ENCODE measurements around the gene NEDD1. TPM values are rescaled to one million over a fixed set of nuclear protein-coding genes. Genes with fewer than 3 reads are reported as not detected.

Gene NEDD1, protein sequence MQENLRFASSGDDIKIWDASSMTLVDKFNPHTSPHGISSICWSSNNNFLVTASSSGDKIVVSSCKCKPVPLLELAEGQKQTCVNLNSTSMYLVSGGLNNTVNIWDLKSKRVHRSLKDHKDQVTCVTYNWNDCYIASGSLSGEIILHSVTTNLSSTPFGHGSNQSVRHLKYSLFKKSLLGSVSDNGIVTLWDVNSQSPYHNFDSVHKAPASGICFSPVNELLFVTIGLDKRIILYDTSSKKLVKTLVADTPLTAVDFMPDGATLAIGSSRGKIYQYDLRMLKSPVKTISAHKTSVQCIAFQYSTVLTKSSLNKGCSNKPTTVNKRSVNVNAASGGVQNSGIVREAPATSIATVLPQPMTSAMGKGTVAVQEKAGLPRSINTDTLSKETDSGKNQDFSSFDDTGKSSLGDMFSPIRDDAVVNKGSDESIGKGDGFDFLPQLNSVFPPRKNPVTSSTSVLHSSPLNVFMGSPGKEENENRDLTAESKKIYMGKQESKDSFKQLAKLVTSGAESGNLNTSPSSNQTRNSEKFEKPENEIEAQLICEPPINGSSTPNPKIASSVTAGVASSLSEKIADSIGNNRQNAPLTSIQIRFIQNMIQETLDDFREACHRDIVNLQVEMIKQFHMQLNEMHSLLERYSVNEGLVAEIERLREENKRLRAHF
- 23.7 to 25.1 TPM (median 23.7 TPM) in 3 replicates for total RNA-seq

- TF ChIP-seq, protein P1, sequence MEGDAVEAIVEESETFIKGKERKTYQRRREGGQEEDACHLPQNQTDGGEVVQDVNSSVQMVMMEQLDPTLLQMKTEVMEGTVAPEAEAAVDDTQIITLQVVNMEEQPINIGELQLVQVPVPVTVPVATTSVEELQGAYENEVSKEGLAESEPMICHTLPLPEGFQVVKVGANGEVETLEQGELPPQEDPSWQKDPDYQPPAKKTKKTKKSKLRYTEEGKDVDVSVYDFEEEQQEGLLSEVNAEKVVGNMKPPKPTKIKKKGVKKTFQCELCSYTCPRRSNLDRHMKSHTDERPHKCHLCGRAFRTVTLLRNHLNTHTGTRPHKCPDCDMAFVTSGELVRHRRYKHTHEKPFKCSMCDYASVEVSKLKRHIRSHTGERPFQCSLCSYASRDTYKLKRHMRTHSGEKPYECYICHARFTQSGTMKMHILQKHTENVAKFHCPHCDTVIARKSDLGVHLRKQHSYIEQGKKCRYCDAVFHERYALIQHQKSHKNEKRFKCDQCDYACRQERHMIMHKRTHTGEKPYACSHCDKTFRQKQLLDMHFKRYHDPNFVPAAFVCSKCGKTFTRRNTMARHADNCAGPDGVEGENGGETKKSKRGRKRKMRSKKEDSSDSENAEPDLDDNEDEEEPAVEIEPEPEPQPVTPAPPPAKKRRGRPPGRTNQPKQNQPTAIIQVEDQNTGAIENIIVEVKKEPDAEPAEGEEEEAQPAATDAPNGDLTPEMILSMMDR (IDR thresholded peaks at IDR 0.05; ENCODE audit: unreplicated experiment) = no peak
- Mint-ChIP-seq H3K27me3 (ENCODE audit: low read depth) (peaks cover 3% of the 10 kb centered on the region), H3K4me3 (peak within 1 kb of the TSS; percentile 87), H3K4me1 (peaks cover 30% of the 10 kb centered on the region), H3K27ac (peak within 1 kb of the TSS; percentile 90), H3K9me3 (peaks cover 6% of the 10 kb centered on the region), H3K36me3 (no peaks in the 10 kb centered on the region)
- DNase-seq (ENCODE audit: low spot score in 2 of 2, unreplicated experiment in 2 of 2) = peak; percentile 51 to 83
Observed at GRCh38 chr12:96906849-96907670, at the start of gene NEDD1. Gene NEDD1 (plus strand): TSS chr12:96907257. CDS start chr12:96909760, 2,503 bp downstream.

GRCh38 chr12:96858162-96858561, 48.9 kb upstream of the NEDD1 start:
- no peak overlapping the region for H3K4me3 Mint-ChIP-seq
- H3K27me3 Mint-ChIP-seq (ENCODE audit: low read depth) = peaks cover 14% of the 10 kb centered on the region
- DNase-seq (ENCODE audit: low spot score in 2 of 2, unreplicated experiment in 2 of 2) = no peak
- H3K36me3 Mint-ChIP-seq = peaks cover 2% of the 10 kb centered on the region
- H3K27ac Mint-ChIP-seq = no peak overlapping the region
- TF ChIP-seq, protein P1 (IDR thresholded peaks at IDR 0.05; ENCODE audit: unreplicated experiment) = no peak
- peaks cover 14% of the 10 kb centered on the region for H3K9me3 Mint-ChIP-seq
- peaks cover 5% of the 10 kb centered on the region for H3K4me1 Mint-ChIP-seq

GRCh38 chr12:96861656-96862055, 45.4 kb upstream of the NEDD1 start:
- Mint-ChIP-seq H3K27me3 (ENCODE audit: low read depth) (peaks cover 9% of the 10 kb centered on the region), H3K27ac (no peak overlapping the region), H3K4me3 (no peak overlapping the region), H3K9me3 (peaks cover 14% of the 10 kb centered on the region), H3K4me1 (peaks cover 5% of the 10 kb centered on the region), H3K36me3 (peaks cover 2% of the 10 kb centered on the region)
- no peak for DNase-seq (ENCODE audit: low spot score in 2 of 2, unreplicated experiment in 2 of 2)
- TF ChIP-seq, protein P1 (IDR thresholded peaks at IDR 0.05; ENCODE audit: unreplicated experiment) = no peak

GRCh38 chr12:96862326-96862725, 44.7 kb upstream of the NEDD1 start:
- no peak for DNase-seq (ENCODE audit: low spot score in 2 of 2, unreplicated experiment in 2 of 2)
- Mint-ChIP-seq H3K4me1 (peaks cover 5% of the 10 kb centered on the region), H3K9me3 (peaks cover 12% of the 10 kb centered on the region), H3K27ac (no peak overlapping the region), H3K27me3 (ENCODE audit: low read depth) (peaks cover 7% of the 10 kb centered on the region), H3K36me3 (peaks cover 2% of the 10 kb centered on the region), H3K4me3 (no peak overlapping the region)
- TF ChIP-seq, protein P1 (IDR thresholded peaks at IDR 0.05; ENCODE audit: unreplicated experiment) = no peak

GRCh38 chr12:96864335-96864734, 42.7 kb upstream of the NEDD1 start:
- H3K27ac Mint-ChIP-seq = no peak overlapping the region
- no peaks in the 10 kb centered on the region for H3K9me3 Mint-ChIP-seq
- H3K4me1 Mint-ChIP-seq = peaks cover 5% of the 10 kb centered on the region
- TF ChIP-seq, protein P1 (IDR thresholded peaks at IDR 0.05; ENCODE audit: unreplicated experiment) = no peak
- no peak overlapping the region for H3K4me3 Mint-ChIP-seq
- no peaks in the 10 kb centered on the region for H3K27me3 Mint-ChIP-seq (ENCODE audit: low read depth)
- DNase-seq (ENCODE audit: low spot score in 2 of 2, unreplicated experiment in 2 of 2) = no peak
- no peaks in the 10 kb centered on the region for H3K36me3 Mint-ChIP-seq
